HUDEP-2 (cell line): Measurements from ENCODE around the gene CACNB2.
A peak's percentile ranks its signal among the peaks of the same experiment; 100 is the strongest.
"Not testable (repeated sequence)": the region's sequence is repeated elsewhere in the genome, so short reads cannot be mapped to it uniquely, and the experiment has no call there.

ENCODE experiments used
- DNase-seq, 76 experiments: peaks; one replicate each; lab custom pipeline; 2025; ENCODE audit not compliant: unreplicated experiment in 76 of 76; lab: John Stamatoyannopoulos, UW

The CACNB2 gene

GRCh38 chr10:18436902-18437301, 296.7 kb downstream of the CACNB2 start:
- no peak for DNase-seq

- no peak for DNase-seq
These were observed 297.3 kb downstream of the CACNB2 start for GRCh38 chr10:18437486-18437885.

- no peak for DNase-seq
These were observed 298.3 kb downstream of the CACNB2 start for GRCh38 chr10:18438361-18439126.

- no peak for DNase-seq
These were observed 299.4 kb downstream of the CACNB2 start for GRCh38 chr10:18439601-18440000.

- DNase-seq = not testable (repeated sequence)
These were observed 305.4 kb downstream of the CACNB2 start for GRCh38 chr10:18445635-18446034.

GRCh38 chr10:18446205-18446604, 306.0 kb downstream of the CACNB2 start:
- DNase-seq = no peak

- DNase-seq = no peak
These were observed 309.4 kb downstream of the CACNB2 start for GRCh38 chr10:18449611-18450026.

- DNase-seq = no peak
These were observed 310.1 kb downstream of the CACNB2 start for GRCh38 chr10:18450298-18450697.

- DNase-seq = no peak
These were observed 315.1 kb downstream of the CACNB2 start for GRCh38 chr10:18455086-18455884.

GRCh38 chr10:18456984-18457383, 316.8 kb downstream of the CACNB2 start:
- no peak for DNase-seq

GRCh38 chr10:18460032-18460431, 319.8 kb downstream of the CACNB2 start:
- no peak for DNase-seq

- no peak for DNase-seq
These were observed 323.5 kb downstream of the CACNB2 start for GRCh38 chr10:18463673-18464211.

- DNase-seq = no peak
These were observed 328.9 kb downstream of the CACNB2 start for GRCh38 chr10:18469125-18469524.

GRCh38 chr10:18472977-18473376, 332.8 kb downstream of the CACNB2 start:
- no peak for DNase-seq

- DNase-seq = no peak
These were observed 333.3 kb downstream of the CACNB2 start for GRCh38 chr10:18473424-18474117.

GRCh38 chr10:18474118-18474455, 333.9 kb downstream of the CACNB2 start:
- DNase-seq = no peak

GRCh38 chr10:18476076-18476647, 335.9 kb downstream of the CACNB2 start:
- DNase-seq = peak in 2 of 76 experiments; percentile 9 to 10

- no peak for DNase-seq
These were observed 338.1 kb downstream of the CACNB2 start for GRCh38 chr10:18478354-18478753.

GRCh38 chr10:18479502-18479901, 339.3 kb downstream of the CACNB2 start:
- DNase-seq = no peak

GRCh38 chr10:18483516-18484186, 343.4 kb downstream of the CACNB2 start:
- no peak for DNase-seq
